ENCODE results near the gene RHBDF1.

DNA sequence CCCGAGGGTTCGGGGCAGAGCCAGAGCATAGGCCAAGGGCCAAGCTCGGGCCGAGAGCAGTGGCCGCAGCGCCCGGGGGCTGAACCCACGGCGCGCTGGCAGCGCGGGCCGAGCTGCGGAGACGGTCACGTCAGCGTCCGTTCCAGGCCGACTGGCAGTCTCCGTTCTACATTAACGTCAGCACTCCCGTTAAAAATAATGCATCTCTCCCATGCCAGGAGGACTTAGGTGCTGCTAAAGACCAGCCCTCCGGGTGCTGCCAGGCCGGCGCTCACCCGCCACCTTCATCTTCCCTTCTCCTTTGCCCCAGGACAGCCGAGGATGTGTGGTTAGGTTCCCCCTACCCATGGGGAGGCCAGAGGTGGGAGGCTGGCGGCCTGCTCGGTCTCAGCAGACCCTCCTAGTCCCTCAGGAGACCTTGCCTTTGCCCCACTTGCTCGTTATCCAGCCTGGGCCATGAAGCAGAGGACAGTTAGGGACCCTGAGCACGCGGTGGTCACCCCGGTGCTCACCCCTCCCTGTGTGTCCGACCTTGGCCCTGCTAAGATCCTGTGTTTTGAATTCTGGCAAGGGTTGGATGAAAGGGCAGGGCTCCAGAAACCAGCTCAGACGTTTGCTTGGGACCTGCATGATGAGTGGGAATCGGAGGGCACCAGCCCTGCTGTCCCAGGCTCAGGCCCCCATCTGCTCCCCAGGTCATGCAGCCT, 6.2 kb upstream of the RHBDF1 start:
- TF ChIP-seq CTCF (conservative IDR thresholded peaks at IDR 0.05; ENCODE audit: low read depth in 2 of 2) (no peak), EZH2 (IDR thresholded peaks at IDR 0.05; ENCODE audit: low read depth, unreplicated experiment) (no peak), POLR2AphosphoS5 (IDR thresholded peaks at IDR 0.05; ENCODE audit: low read depth) (no peak), CREB1 (CRISPR knock-in tag; IDR thresholded peaks at IDR 0.05; ENCODE audit: low read depth) (no peak), EZH2phosphoT487 (IDR thresholded peaks at IDR 0.05; ENCODE audit: unreplicated experiment) (no peak), JUNB (IDR thresholded peaks at IDR 0.05; ENCODE audit: unreplicated experiment) (no peak), ETS1 (IDR thresholded peaks at IDR 0.05) (no peak), ZNF114 (CRISPR knock-in tag; IDR thresholded peaks at IDR 0.05) (no peak), STAT1 (IDR thresholded peaks at IDR 0.05; ENCODE audit: unreplicated experiment) (no peak), ZNF331 (CRISPR knock-in tag; IDR thresholded peaks at IDR 0.05; ENCODE audit: low read depth) (no peak), NANOG (IDR thresholded peaks at IDR 0.05; ENCODE audit: borderline replicate concordance) (no peak)
- TF ChIP-seq, protein P1, sequence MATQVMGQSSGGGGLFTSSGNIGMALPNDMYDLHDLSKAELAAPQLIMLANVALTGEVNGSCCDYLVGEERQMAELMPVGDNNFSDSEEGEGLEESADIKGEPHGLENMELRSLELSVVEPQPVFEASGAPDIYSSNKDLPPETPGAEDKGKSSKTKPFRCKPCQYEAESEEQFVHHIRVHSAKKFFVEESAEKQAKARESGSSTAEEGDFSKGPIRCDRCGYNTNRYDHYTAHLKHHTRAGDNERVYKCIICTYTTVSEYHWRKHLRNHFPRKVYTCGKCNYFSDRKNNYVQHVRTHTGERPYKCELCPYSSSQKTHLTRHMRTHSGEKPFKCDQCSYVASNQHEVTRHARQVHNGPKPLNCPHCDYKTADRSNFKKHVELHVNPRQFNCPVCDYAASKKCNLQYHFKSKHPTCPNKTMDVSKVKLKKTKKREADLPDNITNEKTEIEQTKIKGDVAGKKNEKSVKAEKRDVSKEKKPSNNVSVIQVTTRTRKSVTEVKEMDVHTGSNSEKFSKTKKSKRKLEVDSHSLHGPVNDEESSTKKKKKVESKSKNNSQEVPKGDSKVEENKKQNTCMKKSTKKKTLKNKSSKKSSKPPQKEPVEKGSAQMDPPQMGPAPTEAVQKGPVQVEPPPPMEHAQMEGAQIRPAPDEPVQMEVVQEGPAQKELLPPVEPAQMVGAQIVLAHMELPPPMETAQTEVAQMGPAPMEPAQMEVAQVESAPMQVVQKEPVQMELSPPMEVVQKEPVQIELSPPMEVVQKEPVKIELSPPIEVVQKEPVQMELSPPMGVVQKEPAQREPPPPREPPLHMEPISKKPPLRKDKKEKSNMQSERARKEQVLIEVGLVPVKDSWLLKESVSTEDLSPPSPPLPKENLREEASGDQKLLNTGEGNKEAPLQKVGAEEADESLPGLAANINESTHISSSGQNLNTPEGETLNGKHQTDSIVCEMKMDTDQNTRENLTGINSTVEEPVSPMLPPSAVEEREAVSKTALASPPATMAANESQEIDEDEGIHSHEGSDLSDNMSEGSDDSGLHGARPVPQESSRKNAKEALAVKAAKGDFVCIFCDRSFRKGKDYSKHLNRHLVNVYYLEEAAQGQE (IDR thresholded peaks at IDR 0.05; ENCODE audit: unreplicated experiment) = no peak
- TF ChIP-seq, protein P2, sequence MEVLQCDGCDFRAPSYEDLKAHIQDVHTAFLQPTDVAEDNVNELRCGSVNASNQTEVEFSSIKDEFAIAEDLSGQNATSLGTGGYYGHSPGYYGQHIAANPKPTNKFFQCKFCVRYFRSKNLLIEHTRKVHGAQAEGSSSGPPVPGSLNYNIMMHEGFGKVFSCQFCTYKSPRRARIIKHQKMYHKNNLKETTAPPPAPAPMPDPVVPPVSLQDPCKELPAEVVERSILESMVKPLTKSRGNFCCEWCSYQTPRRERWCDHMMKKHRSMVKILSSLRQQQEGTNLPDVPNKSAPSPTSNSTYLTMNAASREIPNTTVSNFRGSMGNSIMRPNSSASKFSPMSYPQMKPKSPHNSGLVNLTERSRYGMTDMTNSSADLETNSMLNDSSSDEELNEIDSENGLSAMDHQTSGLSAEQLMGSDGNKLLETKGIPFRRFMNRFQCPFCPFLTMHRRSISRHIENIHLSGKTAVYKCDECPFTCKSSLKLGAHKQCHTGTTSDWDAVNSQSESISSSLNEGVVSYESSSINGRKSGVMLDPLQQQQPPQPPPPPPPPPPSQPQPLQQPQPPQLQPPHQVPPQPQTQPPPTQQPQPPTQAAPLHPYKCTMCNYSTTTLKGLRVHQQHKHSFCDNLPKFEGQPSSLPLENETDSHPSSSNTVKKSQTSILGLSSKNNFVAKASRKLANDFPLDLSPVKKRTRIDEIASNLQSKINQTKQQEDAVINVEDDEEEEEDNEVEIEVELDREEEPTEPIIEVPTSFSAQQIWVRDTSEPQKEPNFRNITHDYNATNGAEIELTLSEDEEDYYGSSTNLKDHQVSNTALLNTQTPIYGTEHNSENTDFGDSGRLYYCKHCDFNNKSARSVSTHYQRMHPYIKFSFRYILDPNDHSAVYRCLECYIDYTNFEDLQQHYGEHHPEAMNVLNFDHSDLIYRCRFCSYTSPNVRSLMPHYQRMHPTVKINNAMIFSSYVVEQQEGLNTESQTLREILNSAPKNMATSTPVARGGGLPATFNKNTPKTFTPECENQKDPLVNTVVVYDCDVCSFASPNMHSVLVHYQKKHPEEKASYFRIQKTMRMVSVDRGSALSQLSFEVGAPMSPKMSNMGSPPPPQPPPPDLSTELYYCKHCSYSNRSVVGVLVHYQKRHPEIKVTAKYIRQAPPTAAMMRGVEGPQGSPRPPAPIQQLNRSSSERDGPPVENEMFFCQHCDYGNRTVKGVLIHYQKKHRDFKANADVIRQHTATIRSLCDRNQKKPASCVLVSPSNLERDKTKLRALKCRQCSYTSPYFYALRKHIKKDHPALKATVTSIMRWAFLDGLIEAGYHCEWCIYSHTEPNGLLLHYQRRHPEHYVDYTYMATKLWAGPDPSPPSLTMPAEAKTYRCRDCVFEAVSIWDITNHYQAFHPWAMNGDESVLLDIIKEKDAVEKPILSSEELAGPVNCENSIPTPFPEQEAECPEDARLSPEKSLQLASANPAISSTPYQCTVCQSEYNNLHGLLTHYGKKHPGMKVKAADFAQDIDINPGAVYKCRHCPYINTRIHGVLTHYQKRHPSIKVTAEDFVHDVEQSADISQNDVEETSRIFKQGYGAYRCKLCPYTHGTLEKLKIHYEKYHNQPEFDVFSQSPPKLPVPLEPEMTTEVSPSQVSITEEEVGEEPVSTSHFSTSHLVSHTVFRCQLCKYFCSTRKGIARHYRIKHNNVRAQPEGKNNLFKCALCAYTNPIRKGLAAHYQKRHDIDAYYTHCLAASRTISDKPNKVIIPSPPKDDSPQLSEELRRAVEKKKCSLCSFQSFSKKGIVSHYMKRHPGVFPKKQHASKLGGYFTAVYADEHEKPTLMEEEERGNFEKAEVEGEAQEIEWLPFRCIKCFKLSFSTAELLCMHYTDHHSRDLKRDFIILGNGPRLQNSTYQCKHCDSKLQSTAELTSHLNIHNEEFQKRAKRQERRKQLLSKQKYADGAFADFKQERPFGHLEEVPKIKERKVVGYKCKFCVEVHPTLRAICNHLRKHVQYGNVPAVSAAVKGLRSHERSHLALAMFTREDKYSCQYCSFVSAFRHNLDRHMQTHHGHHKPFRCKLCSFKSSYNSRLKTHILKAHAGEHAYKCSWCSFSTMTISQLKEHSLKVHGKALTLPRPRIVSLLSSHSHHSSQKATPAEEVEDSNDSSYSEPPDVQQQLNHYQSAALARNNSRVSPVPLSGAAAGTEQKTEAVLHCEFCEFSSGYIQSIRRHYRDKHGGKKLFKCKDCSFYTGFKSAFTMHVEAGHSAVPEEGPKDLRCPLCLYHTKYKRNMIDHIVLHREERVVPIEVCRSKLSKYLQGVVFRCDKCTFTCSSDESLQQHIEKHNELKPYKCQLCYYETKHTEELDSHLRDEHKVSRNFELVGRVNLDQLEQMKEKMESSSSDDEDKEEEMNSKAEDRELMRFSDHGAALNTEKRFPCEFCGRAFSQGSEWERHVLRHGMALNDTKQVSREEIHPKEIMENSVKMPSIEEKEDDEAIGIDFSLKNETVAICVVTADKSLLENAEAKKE (CRISPR knock-in tag; IDR thresholded peaks at IDR 0.05) = no peak

Data from GM23338 (cell line).